Measurements from ENCODE around the gene HMOX2.

HMOX2 gene

GRCh38 chr16:4524571-4524970, 48.4 kb downstream of the HMOX2 start:
- no peak for DNase-seq (ENCODE audit: low read depth)

DNA sequence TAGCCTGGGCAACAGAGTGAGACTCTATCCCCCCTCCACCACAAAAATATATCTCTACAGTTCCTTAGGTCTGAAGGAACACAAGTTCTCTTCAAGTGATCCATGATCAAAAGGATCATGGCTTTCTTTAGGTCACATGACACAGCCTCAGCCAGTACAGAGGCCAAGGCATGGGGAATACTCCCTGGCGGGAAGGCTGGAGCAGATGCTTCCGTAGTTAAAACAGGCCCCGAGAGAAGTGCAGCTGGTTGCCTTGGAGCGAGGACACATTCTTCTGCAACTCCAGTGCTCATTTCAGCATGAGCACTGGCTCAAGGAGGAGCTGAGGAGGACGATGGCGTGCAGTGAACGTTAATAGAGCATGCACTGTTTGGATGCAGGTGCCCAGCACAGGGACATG, 48.9 kb downstream of the HMOX2 start:
- DNase-seq (ENCODE audit: low read depth): no peak

- no peak for DNase-seq (ENCODE audit: low read depth)
Observed at GRCh38 chr16:4525634-4526277, 49.6 kb downstream of the HMOX2 start.

- no peak for DNase-seq (ENCODE audit: low read depth)
Observed at GRCh38 chr16:4529085-4530060, 53.2 kb downstream of the HMOX2 start.

- DNase-seq (ENCODE audit: low read depth): no peak
Observed at GRCh38 chr16:4531811-4532210, 55.6 kb downstream of the HMOX2 start.

DNA sequence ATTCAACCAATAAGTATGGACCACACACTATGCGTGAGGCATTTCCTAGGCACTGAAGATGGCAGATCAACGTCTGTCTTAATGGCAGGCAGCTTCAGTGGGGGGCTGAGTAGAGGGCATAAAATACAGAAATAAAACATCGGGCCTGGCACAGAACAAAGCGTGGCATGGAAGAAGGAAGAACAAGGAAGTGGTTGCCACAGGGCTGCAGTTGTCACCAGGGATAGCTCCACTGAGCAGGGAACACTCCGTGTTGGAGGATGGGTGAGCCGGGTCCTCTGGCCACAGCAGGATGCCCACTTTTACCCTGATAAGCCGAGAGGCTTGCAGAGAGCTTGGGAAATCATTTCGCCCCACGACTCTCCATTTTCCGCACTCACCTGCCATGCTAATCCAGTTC, 56.0 kb downstream of the HMOX2 start:
- DNase-seq (ENCODE audit: low read depth): no peak

DNA sequence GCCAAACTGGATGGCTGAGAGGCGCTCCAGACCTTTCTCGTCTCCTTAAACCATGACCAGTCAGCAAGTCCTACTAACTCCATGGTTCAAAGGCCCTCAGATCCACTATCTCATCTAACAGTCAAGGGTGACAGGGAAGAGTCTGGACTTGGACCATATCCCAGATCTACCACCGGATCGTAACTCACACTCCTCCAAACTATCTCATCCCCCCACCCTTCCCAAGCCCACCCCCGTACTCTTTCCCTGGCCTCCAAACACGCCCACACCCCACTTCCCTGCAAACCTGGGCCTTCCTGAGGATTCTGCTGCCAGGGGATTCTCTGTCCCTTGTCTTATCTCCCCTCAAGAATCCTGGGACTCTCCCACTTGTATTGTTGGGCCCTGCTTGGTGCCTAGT, 57.3 kb downstream of the HMOX2 start:
- DNase-seq (ENCODE audit: low read depth): no peak

DNA sequence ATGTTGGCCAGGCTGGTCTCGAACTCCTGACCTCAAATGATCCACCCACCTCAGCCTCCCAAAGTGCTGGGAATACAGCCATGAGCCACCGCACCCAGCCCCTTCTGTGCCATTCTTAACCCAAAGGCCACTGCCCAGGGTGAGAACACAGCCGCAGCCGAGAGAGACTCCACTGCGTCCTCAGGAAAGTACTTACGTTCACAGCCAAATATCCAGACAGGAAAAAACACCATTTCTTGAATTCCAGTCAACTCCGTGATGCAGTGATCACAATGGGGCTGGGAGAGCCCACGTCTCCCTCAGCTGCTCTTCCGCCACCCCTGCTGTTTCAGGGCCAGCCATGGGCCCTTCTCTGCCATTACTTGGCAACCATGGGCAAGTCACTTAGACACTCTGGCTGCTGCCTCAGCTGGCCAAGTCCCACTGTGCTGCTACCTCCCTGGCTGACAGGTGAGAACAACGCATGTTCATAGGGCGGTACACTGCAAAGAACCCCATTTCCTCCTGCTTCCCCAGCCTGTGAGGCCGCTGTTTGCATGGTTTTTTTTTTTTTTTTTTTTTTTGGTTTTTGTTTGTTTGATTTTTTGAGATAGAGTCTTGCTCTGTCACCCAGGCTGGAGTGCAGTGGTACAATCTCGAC, 58.1 kb downstream of the HMOX2 start:
- no peak for DNase-seq (ENCODE audit: low read depth)

DNA sequence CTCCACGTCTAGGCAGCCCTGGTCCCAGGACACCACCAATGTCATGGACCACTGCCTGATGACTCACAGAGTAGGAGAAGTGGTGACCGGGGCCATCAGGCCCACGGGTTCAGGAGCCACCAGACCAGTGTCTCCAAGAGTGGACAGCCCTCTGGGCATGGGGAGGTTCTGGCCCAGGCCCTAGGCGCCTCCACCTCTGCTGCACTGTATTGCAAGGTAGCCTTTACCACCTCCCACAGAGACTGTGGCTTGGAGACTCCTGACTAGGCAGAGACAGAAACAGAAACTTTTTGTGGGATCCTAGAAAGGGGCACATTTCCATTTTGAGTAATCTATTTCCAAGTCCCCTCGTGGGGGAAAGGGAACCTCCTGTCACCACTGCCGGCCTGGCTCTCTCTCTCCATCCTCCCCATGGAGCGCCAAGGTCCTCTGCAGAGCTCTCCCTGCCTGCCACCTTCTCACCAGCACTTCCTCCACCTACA, 59.5 kb downstream of the HMOX2 start:
- DNase-seq (ENCODE audit: low read depth): no peak

DNA sequence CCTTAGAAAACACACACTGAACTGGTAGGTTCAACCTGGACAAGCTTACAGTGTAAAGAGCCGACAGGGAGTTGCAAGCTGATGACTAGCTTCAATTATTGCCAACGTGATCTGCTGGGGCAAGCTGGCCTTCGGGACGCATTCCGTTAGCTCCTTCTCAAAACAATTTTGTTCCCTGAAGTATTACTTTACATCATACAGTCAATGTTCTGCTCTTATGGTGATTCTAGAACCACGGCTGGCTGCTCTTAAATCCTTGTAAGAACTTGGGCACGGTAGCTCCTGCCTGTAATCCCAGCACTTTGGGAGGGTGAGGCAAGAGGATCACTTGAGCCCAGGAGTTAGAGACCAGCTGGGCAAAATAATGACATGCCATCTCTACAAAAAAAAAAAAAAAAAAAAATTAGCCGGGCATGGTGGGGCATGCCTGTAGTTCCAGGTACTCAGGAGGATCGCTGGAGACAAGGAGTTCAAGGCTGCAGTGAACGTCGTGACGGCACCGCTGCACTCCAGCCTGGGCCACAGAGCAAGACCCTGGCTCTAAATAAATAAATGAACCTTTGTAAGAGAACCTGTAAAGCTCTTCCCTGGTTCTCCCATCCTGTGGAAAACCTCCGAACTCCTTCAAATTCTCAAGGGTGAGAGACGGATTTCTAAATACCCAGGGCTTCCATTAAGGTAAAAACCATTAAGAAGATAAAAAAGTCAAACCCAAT, 60.4 kb downstream of the HMOX2 start:
- no peak for DNase-seq (ENCODE audit: low read depth)

- DNase-seq (ENCODE audit: low read depth): no peak
Observed at GRCh38 chr16:4537376-4538343, 61.5 kb downstream of the HMOX2 start.

- DNase-seq (ENCODE audit: low read depth): peak; percentile 84
Observed at GRCh38 chr16:4538350-4539235, 62.4 kb downstream of the HMOX2 start, which contains the start of gene CDIP1. CDIP1 (minus strand) TSS chr16:4538773; CDS start chr16:4514130, 24,643 bp downstream.

DNA sequence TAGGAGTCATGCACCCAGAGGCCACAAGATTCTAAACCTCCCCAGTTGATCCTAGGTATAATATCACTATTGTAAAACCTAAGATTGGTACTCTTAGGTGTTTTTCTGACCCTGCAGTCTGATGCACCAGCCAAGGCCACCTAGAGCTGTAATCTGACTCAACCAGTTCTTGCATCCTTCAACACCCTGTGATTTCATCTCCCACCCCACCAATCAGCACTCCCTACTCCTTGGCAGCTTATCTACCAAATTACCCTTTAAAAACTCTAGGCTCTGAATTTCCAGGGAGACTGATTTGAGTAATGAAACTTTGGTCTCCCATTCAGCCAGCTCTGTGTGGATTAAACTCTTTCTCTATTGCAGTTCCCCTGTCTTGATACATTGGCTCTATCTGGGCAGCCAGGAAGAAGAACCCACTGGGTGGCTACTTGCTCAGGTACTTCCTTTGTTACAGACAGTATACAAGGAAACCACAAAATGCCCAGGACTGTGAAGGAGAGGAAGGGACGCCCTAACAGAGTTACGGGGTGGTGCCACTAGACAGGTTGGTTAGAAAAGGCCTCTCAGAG, 63.6 kb downstream of the HMOX2 start:
- no peak for DNase-seq (ENCODE audit: low read depth)

- no peak for DNase-seq (ENCODE audit: low read depth)
Observed at GRCh38 chr16:4544473-4544872, 68.3 kb downstream of the HMOX2 start.

- no peak for DNase-seq (ENCODE audit: low read depth)
Observed at GRCh38 chr16:4548124-4548523, 71.9 kb downstream of the HMOX2 start.

- no peak for DNase-seq (ENCODE audit: low read depth)
Observed at GRCh38 chr16:4550591-4550990, 74.4 kb downstream of the HMOX2 start.

- DNase-seq (ENCODE audit: low read depth): no peak
Observed at GRCh38 chr16:4552541-4552940, 76.3 kb downstream of the HMOX2 start.

- no peak for DNase-seq (ENCODE audit: low read depth)
Observed at GRCh38 chr16:4556112-4556511, 79.9 kb downstream of the HMOX2 start, which contains the start of gene C16orf96. C16orf96 (plus strand) TSS chr16:4556340; CDS start chr16:4556490, 150 bp downstream.

- no peak for DNase-seq (ENCODE audit: low read depth)
Observed at GRCh38 chr16:4556580-4556979, 80.4 kb downstream of the HMOX2 start.

All from CMK (cell line).